ENCODE results near the gene ITGAL.
"Not testable (repeated sequence)": the region's sequence is repeated elsewhere in the genome, so short reads cannot be mapped to it uniquely, and the experiment has no call there.

The ITGAL gene

DNA sequence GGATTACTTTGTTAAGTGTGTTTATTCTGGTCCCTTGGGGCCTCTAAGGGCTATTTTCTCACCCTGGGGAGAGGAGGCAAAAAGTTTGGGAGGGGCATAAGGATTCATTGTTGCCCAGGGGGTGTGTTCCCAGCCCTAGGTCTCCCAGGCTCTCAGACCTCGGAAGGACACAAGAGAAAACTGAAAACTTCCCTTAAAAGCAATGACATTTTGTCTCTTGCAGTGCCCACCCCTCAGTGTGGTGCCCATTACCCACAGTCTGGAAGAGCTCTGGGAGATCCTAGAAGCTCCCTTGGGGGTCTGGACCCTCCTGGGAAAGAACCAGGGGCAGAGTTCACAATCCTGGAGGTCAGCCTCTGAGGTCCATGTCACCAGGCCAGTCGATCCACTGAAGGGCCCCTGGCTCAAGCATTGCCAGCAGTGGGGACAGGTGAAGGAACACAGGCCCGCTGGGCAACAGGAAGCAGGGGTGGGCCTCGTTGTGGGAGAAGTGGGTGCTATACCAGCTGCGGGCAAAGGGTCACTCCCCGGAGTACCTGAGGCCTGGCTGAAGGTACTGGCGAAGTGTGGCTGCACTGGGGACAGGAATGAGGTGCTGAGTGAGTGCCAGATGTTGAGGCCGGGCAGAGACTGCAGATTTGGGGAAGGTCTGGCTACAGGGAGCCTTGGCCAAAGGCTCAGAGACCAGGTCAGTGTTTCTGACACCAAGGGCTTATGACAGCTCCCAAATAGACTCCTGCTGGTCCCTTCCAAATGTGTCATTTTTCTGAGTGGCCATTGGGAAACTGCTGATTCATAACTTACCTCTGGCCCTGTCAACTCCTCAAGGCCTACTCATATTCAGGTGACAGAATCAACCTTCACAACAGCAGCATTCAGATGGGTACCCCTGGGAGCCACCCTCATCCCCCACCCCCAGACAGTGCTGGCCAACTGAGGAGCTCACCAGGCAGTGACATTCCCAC is 66.7 kb downstream of the ITGAL start:
- TF ChIP-seq, protein P1, sequence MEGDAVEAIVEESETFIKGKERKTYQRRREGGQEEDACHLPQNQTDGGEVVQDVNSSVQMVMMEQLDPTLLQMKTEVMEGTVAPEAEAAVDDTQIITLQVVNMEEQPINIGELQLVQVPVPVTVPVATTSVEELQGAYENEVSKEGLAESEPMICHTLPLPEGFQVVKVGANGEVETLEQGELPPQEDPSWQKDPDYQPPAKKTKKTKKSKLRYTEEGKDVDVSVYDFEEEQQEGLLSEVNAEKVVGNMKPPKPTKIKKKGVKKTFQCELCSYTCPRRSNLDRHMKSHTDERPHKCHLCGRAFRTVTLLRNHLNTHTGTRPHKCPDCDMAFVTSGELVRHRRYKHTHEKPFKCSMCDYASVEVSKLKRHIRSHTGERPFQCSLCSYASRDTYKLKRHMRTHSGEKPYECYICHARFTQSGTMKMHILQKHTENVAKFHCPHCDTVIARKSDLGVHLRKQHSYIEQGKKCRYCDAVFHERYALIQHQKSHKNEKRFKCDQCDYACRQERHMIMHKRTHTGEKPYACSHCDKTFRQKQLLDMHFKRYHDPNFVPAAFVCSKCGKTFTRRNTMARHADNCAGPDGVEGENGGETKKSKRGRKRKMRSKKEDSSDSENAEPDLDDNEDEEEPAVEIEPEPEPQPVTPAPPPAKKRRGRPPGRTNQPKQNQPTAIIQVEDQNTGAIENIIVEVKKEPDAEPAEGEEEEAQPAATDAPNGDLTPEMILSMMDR (IDR thresholded peaks at IDR 0.05; ENCODE audit: borderline replicate concordance, control extremely low read depth, extremely low read depth, insufficient read depth, missing control alignments), result no peak
- no peak for DNase-seq (ENCODE audit: low spot score)
- in situ Hi-C loops (cut with MboI; ENCODE audit: low sequenced_read_pairs, unreplicated experiment), result no loop called here

DNA sequence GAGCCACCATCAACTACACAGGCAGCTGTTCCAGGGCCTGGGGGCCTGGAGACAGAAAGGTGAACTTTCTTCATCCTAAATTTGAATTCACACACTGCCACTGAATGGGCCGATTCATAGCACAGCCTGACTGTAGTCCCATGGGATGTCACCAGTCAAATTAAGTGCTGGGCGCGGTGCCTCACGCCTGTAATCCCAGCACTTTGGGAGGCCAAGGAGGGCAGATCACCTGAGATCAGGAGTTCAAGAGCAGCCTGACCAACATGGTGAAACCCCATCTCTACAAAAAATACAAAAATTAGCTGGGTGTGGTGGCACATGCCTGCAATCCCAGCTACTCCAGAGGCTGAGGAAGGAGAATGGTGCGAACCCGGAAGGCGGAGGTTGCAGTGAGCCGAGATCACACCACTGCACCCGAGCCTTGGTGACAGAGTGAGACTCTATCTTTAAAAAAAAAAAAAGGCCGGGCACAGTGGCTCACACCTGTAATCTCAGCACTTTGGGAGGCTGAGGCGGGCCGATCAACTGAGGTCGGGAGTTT is 67.5 kb downstream of the ITGAL start:
- in situ Hi-C loops (cut with MboI; ENCODE audit: low sequenced_read_pairs, unreplicated experiment); DNase-seq (ENCODE audit: low spot score): not testable (repeated sequence)

DNA sequence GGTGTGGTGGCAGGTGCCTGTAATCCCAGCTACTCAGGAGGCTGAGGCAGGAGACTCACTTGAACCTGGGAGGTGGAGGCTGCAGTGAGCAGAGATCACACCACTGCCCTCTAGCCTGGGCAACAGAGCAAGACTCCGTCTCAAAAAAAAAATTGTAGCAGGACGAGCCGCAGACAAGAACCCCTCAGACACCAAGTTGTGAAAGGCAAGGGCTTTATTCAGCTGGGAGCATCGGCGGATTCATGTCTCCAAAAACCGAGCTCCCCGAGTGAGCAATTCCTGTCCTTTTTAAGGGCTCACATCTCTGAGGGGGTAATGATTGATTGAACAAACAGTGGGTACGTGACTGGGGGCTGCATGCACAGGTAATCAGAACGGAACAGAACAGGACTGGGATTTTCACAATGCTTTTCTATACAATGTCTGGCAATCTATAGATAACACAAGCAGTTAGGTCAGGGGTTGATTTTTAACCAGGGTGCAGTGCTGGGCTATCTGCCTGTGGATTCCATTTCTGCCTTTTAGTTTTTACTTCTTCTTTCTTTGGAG is 68.4 kb downstream of the ITGAL start:
- in situ Hi-C loops (cut with MboI; ENCODE audit: low sequenced_read_pairs, unreplicated experiment), result not testable (repeated sequence)

DNA sequence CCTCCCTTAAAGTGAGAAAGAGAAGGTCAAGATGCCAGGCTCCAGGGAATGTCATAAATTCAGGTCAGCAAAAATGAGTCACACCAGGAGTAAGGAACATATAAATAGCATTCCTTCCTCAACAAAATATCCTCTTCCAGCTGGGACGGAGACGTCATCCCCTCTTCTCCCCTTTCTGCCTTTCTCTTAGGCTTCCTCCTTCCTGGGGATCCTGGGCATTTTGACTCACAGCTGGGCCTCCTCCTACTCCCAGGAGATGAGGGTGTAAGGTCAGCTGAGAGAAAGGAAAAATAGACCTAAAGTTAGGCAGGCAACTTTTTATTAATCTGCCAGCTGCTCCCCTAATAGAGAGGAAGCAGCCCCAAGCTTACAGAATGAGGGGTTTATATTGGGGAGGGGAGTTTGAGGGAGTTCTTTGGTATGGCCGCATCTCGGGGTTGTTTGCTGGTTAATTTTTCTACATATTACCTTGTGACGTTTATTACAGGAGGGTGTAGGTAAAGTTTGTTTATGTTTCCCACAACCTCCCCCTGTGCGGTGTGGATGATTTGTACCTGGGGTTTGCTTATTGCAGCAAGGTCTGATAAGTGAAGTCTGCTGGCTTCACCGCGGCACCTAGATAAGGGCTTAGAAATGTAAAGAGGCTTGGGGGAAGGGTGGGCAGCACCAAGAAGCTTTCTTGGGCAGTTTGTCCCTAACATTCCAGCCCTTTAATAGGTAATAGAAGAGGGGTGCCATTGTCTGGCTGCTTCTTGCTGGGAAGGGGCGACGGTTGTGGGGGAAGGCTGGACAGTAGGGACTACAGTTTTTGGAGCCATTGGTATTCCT is 69.2 kb downstream of the ITGAL start:
- in situ Hi-C loops (cut with MboI; ENCODE audit: low sequenced_read_pairs, unreplicated experiment), result no loop called here
- TF ChIP-seq, protein P1 (IDR thresholded peaks at IDR 0.05; ENCODE audit: borderline replicate concordance, control extremely low read depth, extremely low read depth, insufficient read depth, missing control alignments), result no peak
- no peak for DNase-seq (ENCODE audit: low spot score)

More for the DNA sequence above, 68.4 kb downstream of the ITGAL start:
- DNase-seq (ENCODE audit: low spot score), result not testable (repeated sequence)

DNA sequence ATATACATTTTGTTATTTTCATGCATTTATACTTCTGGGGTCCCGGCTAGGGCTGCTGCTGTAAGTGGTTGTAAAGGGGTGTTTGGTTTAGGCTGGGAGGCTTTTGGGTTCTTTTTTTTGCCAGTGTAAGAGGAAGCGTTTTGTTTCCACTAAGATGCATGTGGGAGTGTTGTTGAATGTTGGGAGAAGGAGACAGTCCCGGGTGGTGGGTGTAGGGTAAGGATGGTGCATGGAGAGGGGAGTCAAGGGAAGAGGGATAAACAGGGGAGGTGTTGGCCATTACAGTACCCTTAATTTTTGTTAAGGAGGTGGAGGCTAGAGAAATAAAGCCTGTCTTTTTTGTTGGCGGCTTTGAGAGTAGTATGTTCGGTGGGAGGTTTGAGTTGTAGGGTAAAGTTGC is 70.5 kb downstream of the ITGAL start:
- no peak for DNase-seq (ENCODE audit: low spot score)
- TF ChIP-seq, protein P1 (IDR thresholded peaks at IDR 0.05; ENCODE audit: borderline replicate concordance, control extremely low read depth, extremely low read depth, insufficient read depth, missing control alignments), result no peak
- in situ Hi-C loops (cut with MboI; ENCODE audit: low sequenced_read_pairs, unreplicated experiment), result no loop called here

DNA sequence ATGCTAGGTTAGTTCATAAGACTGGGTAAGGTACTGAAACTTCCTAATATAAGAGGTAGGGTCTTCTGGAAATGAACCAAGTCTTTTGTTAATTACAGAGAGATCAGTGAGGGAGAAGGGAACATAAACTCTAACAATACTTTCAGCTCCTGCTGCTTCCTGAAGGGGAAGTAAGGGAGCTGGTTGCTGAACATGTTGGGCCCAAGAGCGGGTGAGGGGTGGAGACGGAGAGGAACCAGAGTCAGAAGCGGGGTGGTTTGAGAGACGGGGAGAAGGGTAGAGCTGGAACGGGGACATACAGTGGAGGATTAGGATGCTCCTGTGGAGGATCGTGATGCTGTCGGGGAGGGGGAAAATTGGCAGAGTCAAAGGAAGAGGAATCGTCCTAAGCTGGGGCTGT is 73.6 kb downstream of the ITGAL start:
- in situ Hi-C loops (cut with MboI; ENCODE audit: low sequenced_read_pairs, unreplicated experiment), result no loop called here
- TF ChIP-seq, protein P1 (IDR thresholded peaks at IDR 0.05; ENCODE audit: borderline replicate concordance, control extremely low read depth, extremely low read depth, insufficient read depth, missing control alignments), result no peak
- no peak for DNase-seq (ENCODE audit: low spot score)

DNA sequence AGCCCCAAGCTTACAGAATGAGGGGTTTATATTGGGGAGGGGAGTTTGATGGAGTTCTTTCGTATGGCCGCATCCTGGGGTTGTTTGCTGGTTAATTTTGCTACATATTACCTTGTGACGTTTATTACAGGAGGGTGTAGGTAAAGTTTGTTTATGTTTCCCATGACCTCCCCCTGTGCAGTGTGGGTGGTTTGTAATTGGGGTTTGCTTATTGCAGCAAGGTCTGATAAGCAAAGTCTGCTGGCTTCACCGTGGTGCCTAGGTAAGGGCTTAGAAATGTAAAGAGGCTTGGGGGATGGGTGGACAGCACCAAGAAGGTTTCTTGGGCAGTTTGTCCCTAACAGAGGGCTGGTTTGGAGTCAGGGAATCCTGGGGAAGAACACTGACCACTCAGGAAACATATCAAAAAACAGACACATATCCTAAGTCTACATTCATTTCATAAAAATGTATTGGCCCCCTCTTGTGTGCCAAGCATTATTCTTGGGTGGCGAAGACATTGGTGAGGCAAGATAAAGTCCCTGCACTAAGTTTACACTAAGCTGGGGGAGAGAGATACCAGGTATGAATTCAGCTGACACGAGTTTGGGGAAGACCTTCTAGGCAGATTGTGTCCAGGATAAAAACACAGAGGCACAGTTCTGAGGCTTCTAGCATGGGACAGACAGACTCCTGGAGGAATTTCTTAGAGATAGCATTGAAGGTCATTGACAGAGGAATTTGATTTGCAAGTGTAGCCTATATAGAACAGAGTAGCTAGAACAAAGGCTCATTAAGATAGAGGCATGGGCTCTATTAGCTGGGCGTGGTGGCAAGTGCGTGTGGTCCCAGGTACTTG is 76.1 kb downstream of the ITGAL start:
- no peak for DNase-seq (ENCODE audit: low spot score)
- in situ Hi-C loops (cut with MboI; ENCODE audit: low sequenced_read_pairs, unreplicated experiment), result no loop called here
- TF ChIP-seq, protein P1 (IDR thresholded peaks at IDR 0.05; ENCODE audit: borderline replicate concordance, control extremely low read depth, extremely low read depth, insufficient read depth, missing control alignments), result no peak
